Measurements from ENCODE around the gene HOXC5. TPM values are rescaled to one million over a fixed set of nuclear protein-coding genes. Genes with fewer than 3 reads are reported as not detected.
A peak's percentile ranks its signal among the peaks of the same experiment; 100 is the strongest.

HOXC5 gene
- total and polyA plus RNA-seq, 4 donors, result 3.8 to 3.9 TPM; not detected in 2

GRCh38 chr12:54016478-54016964 lies 16.3 kb upstream of the HOXC5 start:
- WGBS, 2 donors, result 7 to 9% methylated on average over 25 of the region's 25 CpGs
- Histone ChIP-seq H3K9me3 (ENCODE audit: control insufficient read depth, low read length) (no peaks in the 10 kb centered on the region), H3K27ac (ENCODE audit: low read depth in 1 of 2, low read length in 2 of 2) (no peak overlapping the region), H3K36me3 (ENCODE audit: control insufficient read depth in 1 of 2, insufficient read depth in 2 of 2, low read length in 1 of 2) (no peaks in the 10 kb centered on the region), H3K4me3 (ENCODE audit: low read length in 2 of 2) (peak overlapping the region in 1 of 2 donors; percentile 14), H3K27me3 (ENCODE audit: control insufficient read depth in 1 of 2, insufficient read depth in 2 of 2, low read length in 1 of 2) (no peaks in the 10 kb centered on the region), H3K4me1 (ENCODE audit: control insufficient read depth in 1 of 2, insufficient read depth in 2 of 2, low read length in 2 of 2) (no peaks in the 10 kb centered on the region)
- peak; percentile 6 for ATAC-seq (ENCODE audit: low FRiP score)
- intact Hi-C loops (cut with DNase I), result no loop called here
- peak in 1 of 2 donors; percentile 46 for DNase-seq

DNA sequence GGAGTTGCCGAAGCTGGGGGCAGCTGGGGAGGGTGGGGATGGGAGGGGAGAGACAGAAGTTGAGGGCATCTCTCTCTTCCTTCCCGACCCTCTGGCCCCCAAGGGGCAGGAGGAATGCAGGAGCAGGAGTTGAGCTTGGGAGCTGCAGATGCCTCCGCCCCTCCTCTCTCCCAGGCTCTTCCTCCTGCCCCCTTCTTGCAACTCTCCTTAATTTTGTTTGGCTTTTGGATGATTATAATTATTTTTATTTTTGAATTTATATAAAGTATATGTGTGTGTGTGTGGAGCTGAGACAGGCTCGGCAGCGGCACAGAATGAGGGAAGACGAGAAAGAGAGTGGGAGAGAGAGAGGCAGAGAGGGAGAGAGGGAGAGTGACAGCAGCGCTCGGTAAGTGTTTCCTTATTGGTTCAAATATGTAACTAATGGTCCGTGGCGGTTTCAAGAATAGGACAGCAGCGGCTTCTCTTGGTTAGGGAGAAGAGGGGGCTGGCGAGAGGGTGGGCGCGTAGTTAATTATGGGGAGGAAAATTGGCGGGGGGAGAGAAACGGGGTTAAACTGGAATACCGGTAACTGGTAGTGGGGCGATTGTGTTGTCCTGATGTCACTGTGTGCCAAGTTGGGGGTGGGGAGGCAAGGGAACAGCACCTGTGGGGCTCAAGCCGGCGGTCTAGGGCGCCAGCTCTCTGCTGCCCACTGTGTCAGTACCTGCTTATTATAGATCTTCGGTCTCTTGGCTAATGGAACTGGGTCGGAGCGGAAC lies 15.6 kb upstream of the HOXC5 start:
- Histone ChIP-seq H3K27ac (ENCODE audit: low read depth in 1 of 2, low read length in 2 of 2) (peak overlapping the region in 1 of 2 donors; percentile 4), H3K36me3 (ENCODE audit: control insufficient read depth in 1 of 2, insufficient read depth in 2 of 2, low read length in 1 of 2) (no peaks in the 10 kb centered on the region), H3K4me1 (ENCODE audit: control insufficient read depth in 1 of 2, insufficient read depth in 2 of 2, low read length in 2 of 2) (no peaks in the 10 kb centered on the region), H3K9me3 (ENCODE audit: control insufficient read depth, low read length) (no peaks in the 10 kb centered on the region), H3K4me3 (ENCODE audit: low read length in 2 of 2) (peak overlapping the region; percentile 14 to 51), H3K27me3 (ENCODE audit: control insufficient read depth in 1 of 2, insufficient read depth in 2 of 2, low read length in 1 of 2) (no peaks in the 10 kb centered on the region)
- 2 to 3% methylated on average over 24 of the region's 24 CpGs for WGBS, 2 donors
- ATAC-seq (ENCODE audit: low FRiP score) (peak; percentile 44), DNase-seq (no peak)
- intact Hi-C loops (cut with DNase I), result no loop called here

- Histone ChIP-seq H3K9me3 (ENCODE audit: control insufficient read depth, low read length) (no peaks in the 10 kb centered on the region), H3K4me3 (ENCODE audit: low read length in 2 of 2) (peak overlapping the region; percentile 14 to 51), H3K27ac (ENCODE audit: low read depth in 1 of 2, low read length in 2 of 2) (peak overlapping the region; percentile 68 to 81), H3K27me3 (ENCODE audit: control insufficient read depth in 1 of 2, insufficient read depth in 2 of 2, low read length in 1 of 2) (no peaks in the 10 kb centered on the region), H3K36me3 (ENCODE audit: control insufficient read depth in 1 of 2, insufficient read depth in 2 of 2, low read length in 1 of 2) (no peaks in the 10 kb centered on the region), H3K4me1 (ENCODE audit: control insufficient read depth in 1 of 2, insufficient read depth in 2 of 2, low read length in 2 of 2) (no peaks in the 10 kb centered on the region)
- intact Hi-C loops (cut with DNase I), result no loop called here
- ATAC-seq (ENCODE audit: low FRiP score), result peak; percentile 92
- 1 to 2% methylated on average over 29 to 34 of the region's 34 CpGs for WGBS, 2 donors
- DNase-seq, result peak; percentile 94 to 96
Observed at GRCh38 chr12:54017878-54018467, 14.9 kb upstream of the HOXC5 start.

GRCh38 chr12:54018468-54018984 lies 14.3 kb upstream of the HOXC5 start:
- Histone ChIP-seq H3K4me3 (ENCODE audit: low read length in 2 of 2) (peak overlapping the region; percentile 14 to 51), H3K9me3 (ENCODE audit: control insufficient read depth, low read length) (no peaks in the 10 kb centered on the region), H3K36me3 (ENCODE audit: control insufficient read depth in 1 of 2, insufficient read depth in 2 of 2, low read length in 1 of 2) (no peaks in the 10 kb centered on the region), H3K4me1 (ENCODE audit: control insufficient read depth in 1 of 2, insufficient read depth in 2 of 2, low read length in 2 of 2) (no peaks in the 10 kb centered on the region), H3K27ac (ENCODE audit: low read depth in 1 of 2, low read length in 2 of 2) (peak overlapping the region; percentile 68 to 81), H3K27me3 (ENCODE audit: control insufficient read depth in 1 of 2, insufficient read depth in 2 of 2, low read length in 1 of 2) (no peaks in the 10 kb centered on the region)
- intact Hi-C loops (cut with DNase I), result no loop called here
- 21 to 22% methylated on average over 29 of the region's 29 CpGs for WGBS, 2 donors
- peak in 1 of 2 donors; percentile 90 for DNase-seq
- peak; percentile 30 for ATAC-seq (ENCODE audit: low FRiP score)

- Histone ChIP-seq H3K9me3 (ENCODE audit: control insufficient read depth, low read length) (no peaks in the 10 kb centered on the region), H3K4me3 (ENCODE audit: low read length in 2 of 2) (peak overlapping the region in 1 of 2 donors; percentile 5), H3K36me3 (ENCODE audit: control insufficient read depth in 1 of 2, insufficient read depth in 2 of 2, low read length in 1 of 2) (no peaks in the 10 kb centered on the region), H3K4me1 (ENCODE audit: control insufficient read depth in 1 of 2, insufficient read depth in 2 of 2, low read length in 2 of 2) (no peaks in the 10 kb centered on the region), H3K27ac (ENCODE audit: low read depth in 1 of 2, low read length in 2 of 2) (peak overlapping the region; percentile 73 to 91), H3K27me3 (ENCODE audit: control insufficient read depth in 1 of 2, insufficient read depth in 2 of 2, low read length in 1 of 2) (no peaks in the 10 kb centered on the region)
- ATAC-seq (ENCODE audit: low FRiP score) (peak; percentile 16), DNase-seq (peak in 1 of 2 donors; percentile 43)
- intact Hi-C loops (cut with DNase I), result no loop called here
- 19 to 27% methylated on average over 40 to 43 of the region's 43 CpGs for WGBS, 2 donors
Observed at GRCh38 chr12:54019091-54019811, 13.6 kb upstream of the HOXC5 start.

DNA sequence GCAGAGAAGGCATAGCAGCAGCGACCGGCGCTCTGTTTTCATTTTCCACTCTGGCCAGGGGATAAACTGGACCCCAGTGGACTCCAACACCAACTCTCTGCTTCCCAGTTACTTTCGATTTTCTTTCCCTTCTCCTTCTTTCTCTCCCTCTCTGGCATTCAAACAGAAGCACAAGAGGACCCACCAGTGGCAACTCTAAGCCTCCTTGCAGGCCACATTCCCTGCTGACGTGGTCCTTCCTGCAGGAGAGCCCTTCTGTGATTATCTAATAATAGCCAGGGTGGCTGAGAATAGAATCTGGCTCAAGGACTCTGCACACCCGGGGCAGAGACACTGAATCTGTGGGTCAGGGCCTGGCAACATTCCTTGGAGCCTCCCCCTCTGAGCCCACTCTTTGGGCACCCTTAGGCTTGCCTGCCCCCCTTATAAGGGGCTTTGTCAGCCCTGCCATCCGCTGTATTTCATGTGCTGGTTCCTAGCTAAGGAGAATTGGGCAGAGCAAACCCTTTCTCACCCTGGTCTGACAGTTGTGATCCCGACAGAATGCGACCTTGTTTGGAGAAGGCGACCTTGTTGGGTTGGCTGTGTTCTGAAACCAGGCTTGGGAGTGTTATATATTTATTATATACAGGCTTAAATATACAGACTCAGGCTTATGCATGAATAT lies 12.8 kb upstream of the HOXC5 start:
- Histone ChIP-seq H3K27ac (ENCODE audit: low read depth in 1 of 2, low read length in 2 of 2) (peak overlapping the region; percentile 73 to 91), H3K4me1 (ENCODE audit: control insufficient read depth in 1 of 2, insufficient read depth in 2 of 2, low read length in 2 of 2) (no peaks in the 10 kb centered on the region), H3K4me3 (ENCODE audit: low read length in 2 of 2) (no peak overlapping the region), H3K36me3 (ENCODE audit: control insufficient read depth in 1 of 2, insufficient read depth in 2 of 2, low read length in 1 of 2) (no peaks in the 10 kb centered on the region), H3K27me3 (ENCODE audit: control insufficient read depth in 1 of 2, insufficient read depth in 2 of 2, low read length in 1 of 2) (no peaks in the 10 kb centered on the region), H3K9me3 (ENCODE audit: control insufficient read depth, low read length) (no peaks in the 10 kb centered on the region)
- ATAC-seq (ENCODE audit: low FRiP score) (peak; percentile 5), DNase-seq (peak in 1 of 2 donors; percentile 68)
- WGBS, 2 donors, result 18 to 25% methylated on average over 10 of the region's 10 CpGs
- intact Hi-C loops (cut with DNase I), result no loop called here

- no peak overlapping the region for H3K27ac ChIP-seq (ENCODE audit: low read depth in 1 of 2, low read length in 2 of 2)
- H3K4me1 ChIP-seq (ENCODE audit: control insufficient read depth in 1 of 2, insufficient read depth in 2 of 2, low read length in 2 of 2), result no peaks in the 10 kb centered on the region
- no peak overlapping the region for H3K4me3 ChIP-seq (ENCODE audit: low read length in 2 of 2)
- peak in 1 of 2 donors; percentile 40 for DNase-seq
- no peaks in the 10 kb centered on the region for H3K36me3 ChIP-seq (ENCODE audit: control insufficient read depth in 1 of 2, insufficient read depth in 2 of 2, low read length in 1 of 2)
- H3K27me3 ChIP-seq (ENCODE audit: control insufficient read depth in 1 of 2, insufficient read depth in 2 of 2, low read length in 1 of 2), result no peaks in the 10 kb centered on the region
- no peak for ATAC-seq (ENCODE audit: low FRiP score)
- no peaks in the 10 kb centered on the region for H3K9me3 ChIP-seq (ENCODE audit: control insufficient read depth, low read length)
- WGBS, 2 donors, result 76 to 86% methylated on average over 23 of the region's 23 CpGs
- intact Hi-C loops (cut with DNase I), result no loop called here
Observed at GRCh38 chr12:54020591-54021405, 12.1 kb upstream of the HOXC5 start.

Data from aorta (tissue), 5 donors.